Measurements from ENCODE around the gene C11orf58.

DNA sequence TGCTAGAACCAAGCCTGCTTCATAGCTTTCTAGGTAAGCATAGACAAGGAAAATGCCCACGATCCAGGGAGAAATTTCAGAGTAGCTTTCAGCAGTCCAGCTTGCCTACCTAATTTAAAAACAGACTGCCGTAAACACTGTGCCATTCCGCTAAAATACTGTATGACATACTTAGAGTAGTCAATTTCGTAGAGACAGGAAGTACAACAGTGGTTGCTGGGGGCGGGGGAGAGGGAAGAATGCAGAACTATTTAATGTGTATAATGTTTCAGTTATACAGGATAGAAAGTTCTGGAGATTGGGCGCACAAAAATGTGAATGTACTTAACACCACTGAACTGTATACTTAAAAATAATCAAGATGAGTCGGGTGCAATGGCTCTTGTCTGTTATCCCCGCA, 56.7 kb downstream of the C11orf58 start:
- no peak for TF ChIP-seq EZH2 (IDR thresholded peaks at IDR 0.05; ENCODE audit: borderline replicate concordance, insufficient read depth, low read depth, low read length, poor library complexity, severe bottlenecking)
- TF ChIP-seq, protein P1, sequence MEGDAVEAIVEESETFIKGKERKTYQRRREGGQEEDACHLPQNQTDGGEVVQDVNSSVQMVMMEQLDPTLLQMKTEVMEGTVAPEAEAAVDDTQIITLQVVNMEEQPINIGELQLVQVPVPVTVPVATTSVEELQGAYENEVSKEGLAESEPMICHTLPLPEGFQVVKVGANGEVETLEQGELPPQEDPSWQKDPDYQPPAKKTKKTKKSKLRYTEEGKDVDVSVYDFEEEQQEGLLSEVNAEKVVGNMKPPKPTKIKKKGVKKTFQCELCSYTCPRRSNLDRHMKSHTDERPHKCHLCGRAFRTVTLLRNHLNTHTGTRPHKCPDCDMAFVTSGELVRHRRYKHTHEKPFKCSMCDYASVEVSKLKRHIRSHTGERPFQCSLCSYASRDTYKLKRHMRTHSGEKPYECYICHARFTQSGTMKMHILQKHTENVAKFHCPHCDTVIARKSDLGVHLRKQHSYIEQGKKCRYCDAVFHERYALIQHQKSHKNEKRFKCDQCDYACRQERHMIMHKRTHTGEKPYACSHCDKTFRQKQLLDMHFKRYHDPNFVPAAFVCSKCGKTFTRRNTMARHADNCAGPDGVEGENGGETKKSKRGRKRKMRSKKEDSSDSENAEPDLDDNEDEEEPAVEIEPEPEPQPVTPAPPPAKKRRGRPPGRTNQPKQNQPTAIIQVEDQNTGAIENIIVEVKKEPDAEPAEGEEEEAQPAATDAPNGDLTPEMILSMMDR (IDR thresholded peaks at IDR 0.05): no peak
